ENCODE measurements around the gene TANGO6.

TANGO6 gene

DNA sequence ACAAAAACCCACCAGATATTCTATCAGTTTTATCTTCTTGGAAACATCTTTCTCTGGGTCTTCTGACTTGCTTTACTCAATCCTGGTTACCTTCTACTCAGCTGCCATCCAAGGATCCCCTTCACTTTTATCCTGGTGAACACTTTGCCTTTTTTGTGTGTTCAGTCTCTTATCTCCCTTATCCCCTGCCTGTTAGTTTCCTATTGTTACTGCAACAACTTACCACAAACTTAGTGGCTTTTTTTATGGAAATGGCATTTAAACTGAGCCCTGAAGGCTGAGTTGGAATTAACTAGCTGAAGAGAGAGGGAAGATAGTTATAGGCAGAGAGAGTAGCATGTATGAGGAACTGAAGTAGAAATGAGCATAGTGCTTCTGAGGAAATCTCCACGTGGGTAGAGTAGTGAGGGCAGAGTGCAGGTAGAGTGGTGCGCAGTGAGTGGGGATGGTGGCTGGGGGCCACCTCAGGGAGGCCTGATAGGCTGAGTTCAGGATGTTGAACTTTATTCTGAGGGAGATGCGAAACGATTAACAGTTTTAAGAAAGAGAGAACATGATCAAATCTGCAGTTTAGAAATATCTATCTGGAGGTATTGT is 26.3 kb downstream of the TANGO6 start:
- no peak for DNase-seq

DNA sequence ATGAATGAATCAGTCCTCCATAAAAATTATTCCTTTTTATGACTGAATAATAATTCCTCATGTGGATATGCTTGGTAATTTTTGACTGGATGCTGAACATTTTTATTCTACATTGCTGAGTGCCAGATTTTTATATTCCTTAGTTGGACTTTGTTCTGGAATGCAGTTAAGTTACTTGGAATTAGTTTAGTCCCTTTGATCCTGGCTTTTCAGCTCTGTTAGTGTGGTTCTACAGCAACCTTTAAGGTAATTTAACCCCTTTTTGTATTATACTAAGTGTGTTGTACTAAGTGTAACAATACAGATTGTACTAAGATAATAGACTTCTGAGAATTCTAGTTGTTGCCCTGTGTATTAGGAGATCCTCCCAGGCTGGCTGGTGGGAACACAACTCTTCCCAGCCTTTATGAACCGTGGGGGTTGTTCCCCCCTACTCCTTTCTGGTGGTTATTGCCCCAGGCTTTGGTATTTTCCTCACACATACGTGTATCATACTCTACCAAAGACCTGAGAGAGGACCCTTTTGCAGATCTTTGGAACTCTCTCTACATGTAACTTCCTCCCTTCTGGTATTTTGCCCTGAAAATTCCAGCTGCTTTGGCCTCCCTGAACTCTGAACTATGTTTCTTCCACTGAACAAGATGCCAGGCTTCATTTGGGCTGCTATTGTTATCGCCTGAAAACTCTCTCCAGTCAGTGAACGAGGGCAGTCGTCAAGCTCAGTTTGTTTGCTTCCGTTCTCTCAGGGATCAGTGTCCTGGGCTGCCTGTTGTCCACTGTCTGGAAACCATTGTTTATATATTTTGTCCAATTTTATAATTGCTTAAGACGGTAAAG is 30.5 kb downstream of the TANGO6 start:
- no peak for DNase-seq

DNA sequence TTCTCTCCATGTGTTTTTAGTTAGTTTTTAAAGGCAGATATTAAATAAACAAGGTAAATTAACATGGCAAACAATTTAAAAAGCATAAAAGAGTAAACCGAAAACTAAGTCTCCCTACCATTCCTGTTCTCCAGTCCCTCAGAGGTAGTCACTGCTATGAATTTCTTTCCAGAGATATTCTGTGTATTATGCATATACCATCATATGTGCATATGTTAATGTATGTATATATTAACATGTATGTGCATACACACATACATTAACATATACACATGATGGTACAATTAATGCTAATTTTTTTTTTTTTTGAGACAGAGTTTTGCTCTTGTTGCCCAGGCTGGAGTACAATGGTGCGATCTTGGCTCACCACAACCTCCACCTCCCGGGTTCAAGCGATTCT is 32.5 kb downstream of the TANGO6 start:
- DNase-seq: no peak

DNA sequence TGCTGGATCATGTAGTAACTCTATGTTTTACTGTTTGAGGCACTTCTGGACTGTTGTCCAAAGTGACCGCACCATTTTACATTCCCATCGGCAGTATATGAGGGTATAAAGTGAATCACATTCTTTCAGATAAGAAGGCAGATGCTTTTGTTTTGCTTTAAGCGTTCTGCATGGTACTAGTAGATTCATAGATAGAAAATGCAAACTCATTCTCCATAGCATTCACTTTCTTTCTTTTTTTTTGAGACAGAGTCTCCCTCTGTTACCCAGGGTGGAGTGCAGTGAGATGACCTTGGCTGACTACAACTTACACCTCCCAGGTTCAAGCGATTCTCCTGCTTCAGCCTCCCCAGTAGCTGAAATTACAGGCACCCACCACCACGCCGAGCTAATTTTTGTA is 40.4 kb downstream of the TANGO6 start:
- no peak for DNase-seq

DNA sequence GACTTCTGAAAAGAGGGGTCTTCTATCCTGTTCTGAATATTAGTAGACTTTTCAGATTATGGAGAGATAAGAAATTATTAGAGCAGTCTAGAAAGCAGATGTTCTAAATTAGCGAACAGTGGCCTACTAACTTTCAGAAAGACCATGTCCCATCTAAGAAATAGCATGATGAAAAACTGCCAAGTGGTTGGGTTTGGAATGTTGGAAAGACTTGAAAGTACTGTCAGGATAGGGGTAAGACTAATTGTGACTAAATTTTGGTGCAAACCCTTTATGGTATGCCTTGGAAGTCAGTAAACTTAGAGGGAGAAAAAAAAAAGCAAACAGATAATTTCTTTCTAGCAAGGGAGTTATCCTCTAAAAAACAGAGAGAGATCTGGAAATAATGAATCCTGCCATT is 41.1 kb downstream of the TANGO6 start:
- DNase-seq: no peak

DNA sequence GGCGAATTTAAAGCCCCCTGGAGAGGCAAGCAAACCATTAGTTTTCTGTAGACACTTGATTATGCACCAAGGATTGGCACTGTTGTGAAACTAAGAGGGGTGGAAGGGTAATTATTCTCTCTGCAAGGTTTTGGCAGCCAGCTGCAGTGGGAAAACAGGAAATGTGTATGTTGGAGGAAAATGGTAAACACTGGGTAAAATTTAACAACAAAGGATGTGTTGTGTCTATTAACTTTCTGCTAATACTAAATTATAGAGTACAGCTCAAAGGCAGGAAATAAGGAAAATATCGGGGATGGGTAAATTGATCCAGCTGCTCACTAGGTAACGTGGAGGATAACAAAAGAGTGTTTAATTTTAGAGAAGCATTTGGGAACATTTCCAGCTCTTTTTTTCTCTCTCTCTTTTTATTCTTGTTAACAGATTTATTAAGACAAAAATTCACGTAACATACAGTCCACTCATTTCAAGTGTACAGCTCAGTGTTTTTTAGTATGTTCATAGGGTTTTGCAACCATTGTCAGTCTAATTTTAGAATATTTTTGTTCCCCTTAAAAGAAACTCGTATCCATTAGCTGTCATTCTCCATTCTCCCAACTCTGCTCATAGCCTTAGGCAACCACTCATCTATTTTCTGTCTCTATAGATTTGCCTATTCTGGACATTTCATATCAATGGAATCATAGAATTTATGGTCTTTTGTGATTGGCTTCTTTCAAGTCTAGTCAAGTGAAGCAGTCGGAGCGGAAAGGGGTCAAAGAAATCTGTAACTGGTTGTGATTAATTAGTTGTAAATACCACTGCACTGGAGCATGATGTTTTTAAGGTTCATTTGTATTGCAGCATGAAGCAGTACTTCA is 41.8 kb downstream of the TANGO6 start:
- peak; percentile 37 for DNase-seq

DNA sequence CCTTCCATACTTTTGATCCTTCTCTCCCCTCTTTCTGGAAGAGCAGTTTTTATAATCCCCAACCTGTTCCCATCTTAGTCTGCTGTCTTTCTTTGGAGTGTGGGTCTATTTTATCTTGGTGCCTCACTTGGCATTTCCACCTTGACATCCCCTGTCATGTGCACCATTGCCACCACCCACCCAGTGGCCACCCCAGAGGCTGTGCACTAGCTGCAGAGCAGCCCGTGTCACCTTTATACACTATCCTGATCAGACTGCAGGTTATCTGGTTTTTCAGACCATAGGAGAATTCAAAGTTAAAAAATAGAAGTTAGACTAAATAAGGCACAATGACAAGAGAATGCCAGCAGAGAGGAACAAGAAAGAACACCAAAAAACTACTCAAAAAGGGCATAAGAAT is 43.8 kb downstream of the TANGO6 start:
- DNase-seq: no peak

DNA sequence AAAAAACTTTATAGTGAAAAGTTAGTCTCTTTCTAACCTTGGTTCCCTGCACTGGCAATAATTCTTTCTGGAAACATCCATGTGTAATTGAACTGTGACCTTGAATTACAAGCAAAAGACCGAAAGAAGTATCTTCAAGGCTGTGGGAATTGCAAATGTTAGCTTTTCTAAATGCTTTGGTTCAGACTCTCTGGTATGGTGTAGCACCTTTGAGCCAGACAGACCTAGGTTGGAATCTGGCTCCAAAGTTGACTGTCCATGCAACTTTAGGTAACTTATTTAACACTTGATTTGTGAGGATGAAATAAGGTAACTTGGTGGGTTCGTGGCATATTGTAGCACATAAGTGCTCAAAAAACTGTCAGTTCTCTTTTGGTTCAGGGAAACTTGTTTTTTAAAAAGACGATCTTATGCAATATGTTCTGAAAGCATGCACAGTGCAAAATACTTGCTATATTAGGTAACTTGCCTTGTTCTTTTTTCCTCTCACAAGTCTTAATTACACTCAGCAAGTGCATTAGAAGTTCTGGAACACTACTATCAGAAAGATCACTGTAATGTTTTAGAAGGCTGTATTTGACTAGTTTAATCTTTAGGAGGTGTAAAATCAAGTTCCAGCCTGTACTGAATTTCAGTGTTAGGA is 46.3 kb downstream of the TANGO6 start:
- no peak for DNase-seq

DNA sequence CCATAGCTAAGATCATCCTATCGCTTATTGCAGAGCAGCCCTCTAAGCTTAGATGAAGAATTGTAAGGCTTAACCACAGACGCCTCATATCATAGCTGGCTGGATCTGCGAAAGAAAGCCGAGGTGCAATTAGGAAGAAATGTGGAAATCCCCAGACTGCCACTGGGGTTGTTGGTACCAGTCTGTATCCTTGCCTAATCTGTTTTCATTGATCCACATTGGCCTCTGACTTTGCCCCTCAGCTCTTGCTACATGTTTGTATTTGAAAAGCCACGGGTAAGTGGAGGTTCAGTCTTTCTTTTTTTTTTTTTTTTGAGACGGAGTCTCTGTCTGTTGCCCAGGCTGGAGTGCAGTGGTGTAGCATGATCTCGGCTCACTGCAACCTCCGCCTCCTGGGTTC is 48.9 kb downstream of the TANGO6 start:
- no peak for DNase-seq

DNA sequence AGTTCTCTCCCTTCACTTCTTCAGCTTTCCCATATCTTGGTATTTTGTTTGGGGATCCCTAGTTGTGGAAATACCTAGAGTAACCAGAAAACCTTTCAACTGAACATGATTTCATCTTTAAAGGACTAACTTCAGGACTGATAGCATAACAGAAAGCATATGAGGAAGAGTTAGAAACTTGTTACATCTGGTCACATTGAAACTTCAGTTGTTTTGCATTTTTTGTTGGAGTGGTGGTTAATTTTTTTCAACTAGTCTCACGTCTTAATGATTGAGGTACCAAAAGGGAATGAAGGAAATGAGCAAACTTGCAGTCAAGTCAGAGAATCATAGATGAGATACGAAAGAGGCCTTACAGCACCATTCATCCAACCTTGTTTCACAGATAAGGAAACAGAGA is 49.6 kb downstream of the TANGO6 start:
- DNase-seq: no peak

DNA sequence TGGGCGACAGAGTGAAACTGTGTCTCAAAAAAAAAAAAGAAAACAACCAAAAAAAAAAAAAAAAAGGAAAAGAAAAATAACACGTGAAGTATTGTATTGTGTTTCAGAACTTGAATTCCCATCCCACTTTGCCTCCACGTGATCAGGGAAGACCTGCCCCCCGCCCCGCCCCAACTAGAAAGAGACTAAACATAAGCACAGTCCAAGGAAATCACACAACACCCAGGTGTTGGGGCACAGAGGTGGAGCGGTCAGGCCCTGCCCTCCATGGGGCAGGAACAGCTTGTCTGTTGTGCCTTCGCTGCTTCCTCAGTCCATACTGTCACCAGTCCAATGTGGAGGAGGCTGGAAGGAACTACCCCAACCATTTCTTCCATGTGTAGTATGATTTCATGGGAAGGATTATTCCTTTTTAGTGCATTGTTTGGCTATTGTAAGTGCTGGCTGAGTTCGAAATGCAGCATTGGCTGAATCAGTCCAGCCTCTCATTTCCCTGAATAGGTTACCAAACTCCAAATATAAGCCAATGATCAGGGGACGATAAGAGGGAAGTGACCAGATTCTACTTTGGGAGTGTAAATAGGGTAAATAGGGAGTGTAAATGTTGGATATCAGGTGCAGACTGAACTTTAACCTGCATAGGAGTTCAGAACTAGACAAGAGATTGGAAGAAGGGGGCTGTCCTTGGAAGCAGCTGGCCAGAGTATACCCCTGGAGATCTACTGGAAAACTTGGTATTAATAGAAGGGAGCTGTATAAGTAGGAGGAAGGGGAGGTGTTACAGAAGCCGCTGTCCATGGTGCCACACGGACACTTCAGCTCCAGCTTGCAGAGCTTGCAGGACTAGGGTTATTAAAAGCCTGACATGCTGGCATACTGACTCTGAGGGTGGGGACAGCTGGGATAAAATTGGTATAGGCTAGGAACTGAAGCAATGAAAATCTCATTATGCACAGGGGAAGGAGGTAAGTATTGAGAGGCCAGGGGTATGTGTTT is 50.7 kb downstream of the TANGO6 start:
- DNase-seq: no peak

DNA sequence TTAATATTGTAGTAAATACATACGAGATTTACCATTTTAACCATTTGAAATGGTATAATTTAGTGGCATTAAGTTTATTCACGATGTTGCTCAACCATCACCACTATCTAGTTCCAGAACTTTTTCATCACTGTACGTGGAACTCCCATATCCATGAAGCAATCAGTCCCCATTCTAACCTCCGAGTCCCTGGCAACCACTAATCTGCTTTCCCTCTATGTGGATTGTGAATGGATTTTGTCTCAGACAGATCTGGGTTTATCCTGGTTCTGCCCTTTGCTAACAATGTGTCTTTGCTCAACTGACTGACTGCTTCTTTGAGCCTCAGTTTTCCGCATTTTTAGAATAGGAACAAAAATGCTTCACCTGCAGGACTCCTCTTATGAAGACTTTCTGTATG is 51.4 kb downstream of the TANGO6 start:
- DNase-seq: no peak

DNA sequence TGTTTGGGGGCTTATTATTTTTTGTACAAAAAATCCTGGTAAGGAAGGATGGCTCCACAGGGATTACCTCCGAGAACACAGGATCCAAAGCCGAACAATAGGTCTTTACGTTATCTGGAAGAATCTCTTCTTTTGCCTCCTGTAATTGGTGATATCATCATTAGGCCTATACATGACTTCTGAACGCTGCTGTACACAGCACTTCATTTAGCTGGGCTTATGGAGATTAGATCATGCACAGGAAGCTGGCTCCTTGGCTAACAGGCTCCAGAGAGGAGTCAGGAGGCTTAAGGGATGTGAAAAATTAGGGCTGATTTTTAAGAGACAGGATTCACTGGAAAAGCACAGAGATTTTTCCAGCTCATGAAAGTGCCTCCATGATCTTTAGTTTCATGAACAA is 54.7 kb downstream of the TANGO6 start:
- no peak for DNase-seq

DNA sequence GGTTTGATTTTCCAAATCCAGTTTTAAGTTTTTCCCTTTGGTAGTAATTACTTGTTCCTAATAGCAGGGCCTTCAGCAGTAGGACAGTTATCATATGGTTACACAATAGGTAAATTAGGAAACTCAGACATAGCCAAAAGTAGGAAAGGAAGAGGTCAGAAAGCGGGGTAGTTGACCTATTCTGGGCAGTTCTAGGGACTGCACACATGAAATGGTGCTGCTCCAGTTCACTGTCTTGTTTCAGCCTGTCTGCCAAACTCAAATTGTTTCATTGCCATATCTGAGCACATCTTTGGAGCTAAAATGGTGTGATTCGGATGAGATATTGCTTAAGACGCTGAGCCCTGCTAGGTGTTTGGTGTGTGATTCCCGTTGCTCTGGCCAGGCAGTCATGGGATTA is 56.7 kb downstream of the TANGO6 start:
- no peak for DNase-seq

DNA sequence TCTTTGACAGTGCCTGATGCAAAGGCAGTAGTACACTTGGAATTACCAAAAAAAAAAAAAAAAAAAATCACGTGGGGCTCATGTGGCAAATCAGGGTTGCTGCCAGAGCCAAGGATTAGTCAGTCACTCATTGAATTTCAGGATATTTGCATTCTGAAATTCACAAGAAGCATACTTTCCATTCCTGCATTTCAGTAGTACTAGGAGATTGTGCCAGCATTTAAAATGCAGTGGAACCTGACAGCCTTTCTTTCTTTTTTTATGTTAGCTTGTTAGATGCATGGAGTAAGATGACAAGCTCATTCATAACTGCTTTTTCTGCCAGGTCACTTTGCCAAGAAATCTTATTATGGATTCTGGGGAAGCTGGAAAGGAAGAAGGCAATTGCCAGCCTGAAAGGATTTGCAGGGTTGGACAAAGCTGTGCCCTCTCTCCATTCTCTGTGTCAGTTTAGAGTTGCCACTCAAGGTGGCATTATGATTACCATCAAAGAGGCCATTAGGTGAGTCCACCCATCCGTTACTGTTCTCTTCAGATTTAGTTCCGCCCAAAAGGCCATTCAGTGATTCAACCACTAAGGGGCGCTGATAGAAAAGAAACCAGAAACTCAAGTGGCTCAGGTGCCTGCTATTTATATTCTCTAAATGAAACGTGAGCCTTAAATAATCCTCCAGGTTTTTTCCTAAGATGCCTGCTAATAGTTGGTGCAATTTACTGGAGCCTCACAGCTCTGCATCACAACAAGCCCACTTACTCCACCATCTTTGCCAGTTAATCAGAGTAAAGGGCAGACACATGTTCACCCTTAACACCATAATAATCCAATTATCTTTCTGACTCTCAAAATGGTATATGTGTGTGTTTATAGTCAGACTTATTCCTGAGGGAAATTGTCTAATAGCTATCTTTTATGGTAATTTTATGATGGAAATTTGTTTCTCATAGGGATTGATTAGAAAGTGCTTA is 59.0 kb downstream of the TANGO6 start:
- DNase-seq: peak; percentile 49

DNA sequence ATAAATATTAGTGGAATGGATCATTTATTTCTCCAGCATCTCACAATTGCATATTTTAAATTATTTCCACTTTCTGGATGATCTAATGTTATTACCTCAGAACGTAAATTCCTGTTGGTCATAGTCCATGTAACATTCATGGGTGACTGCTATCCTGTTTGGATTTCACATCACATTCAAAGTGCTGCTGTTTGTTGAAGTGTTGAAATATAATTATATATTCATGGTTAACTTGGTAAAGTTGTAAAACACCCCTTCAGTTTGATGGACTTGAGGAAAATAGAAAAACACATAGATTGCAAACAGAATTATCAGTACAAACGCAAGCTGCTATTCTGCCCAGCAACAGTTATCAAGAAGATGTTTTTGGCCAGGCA is 59.6 kb downstream of the TANGO6 start:
- no peak for DNase-seq

DNA sequence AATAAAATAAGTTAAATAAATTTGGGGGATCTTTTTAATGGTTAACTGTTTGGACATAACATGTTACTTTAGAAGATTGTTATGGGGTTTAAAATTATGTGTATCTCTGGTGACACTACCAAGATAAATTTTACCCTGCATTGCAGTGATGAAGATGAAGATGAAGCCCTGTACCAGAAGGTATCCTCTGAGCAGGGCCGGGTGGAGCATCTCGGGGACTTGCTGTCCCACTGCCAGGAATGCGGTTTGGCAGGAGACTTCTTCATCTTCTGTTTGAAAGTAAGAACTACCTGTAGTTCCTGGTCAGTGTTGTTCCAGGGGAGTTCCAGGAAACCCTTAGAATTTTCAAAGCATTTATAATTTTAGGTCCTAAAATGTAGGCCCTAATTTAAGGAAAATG is 64.0 kb downstream of the TANGO6 start:
- no peak for DNase-seq

DNA sequence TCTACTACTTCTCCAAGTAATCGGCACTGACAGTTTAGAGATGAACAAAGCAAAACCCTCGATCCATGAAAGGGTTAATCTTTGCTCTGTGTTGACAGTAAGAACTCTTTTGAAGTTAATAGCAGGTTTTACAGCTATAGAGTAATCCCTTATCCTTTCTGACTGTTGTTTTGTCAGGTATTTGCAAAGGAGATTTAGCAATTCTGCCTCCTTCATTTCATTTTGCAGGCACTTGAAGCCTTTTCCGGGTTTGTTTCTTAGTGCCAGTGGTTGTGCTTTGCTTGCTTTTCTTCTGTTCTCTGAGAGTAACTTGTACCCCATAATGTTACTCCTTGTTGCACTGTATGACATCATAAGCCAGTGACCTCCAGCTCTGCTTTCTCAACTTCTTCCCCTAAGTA is 64.5 kb downstream of the TANGO6 start:
- DNase-seq: no peak

DNA sequence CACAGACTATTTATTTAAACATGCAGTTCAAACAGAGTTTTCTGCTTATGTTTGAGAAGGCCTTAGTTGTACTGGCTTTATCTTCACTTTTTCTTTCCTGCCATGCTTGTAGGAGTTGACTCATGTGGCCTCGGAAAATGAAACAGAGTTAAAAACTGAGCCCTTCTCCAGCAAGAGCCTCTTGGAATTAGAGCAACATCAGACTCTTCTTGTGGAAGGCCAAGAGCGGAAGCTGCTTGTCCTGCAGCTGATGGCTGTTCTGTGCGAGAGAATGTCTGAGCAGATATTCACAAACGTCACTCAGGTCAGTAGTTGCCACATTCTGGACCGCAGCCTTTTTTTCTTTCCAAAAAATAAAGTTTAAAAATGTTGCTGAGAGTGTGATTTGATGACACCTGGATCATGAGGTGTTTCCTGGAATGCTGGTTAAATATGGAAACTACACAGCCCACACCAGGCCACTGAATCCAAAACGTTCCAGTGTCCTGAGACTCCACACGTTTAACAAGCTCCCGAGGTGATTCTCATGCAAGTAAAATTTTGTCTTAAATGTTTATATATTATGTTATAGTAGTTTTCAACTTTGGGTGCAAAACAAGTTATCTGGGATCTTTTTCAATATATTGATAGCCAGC is 65.9 kb downstream of the TANGO6 start:
- no peak for DNase-seq

DNA sequence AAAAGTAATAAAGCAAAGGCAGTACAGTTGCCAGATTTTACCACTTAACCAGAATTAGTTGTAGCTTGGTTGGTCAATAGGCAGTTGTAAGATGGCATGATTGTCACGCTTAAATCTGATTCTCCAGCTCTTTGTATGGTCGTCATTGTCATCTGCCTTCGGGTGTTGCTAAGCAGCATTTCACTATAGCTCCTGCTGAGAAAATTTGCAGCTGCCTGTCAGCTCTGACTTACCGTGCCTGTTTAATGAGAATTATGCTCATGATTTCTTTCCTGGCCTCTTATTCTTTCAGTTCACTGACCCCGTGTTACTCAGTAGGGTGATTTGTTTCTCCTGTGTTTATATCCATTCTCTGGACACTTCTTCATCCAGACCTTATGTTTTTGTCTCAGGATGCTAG is 66.7 kb downstream of the TANGO6 start:
- peak; percentile 3 for DNase-seq
